H9 (cell line): ENCODE data around the gene PTPDC1. TPM values are rescaled to one million over a fixed set of nuclear protein-coding genes. Genes with fewer than 3 reads are reported as not detected.

Experiments
- DNase-seq: peaks from one replicate; pipeline ENCODE4 v3.0.0-alpha.2; 2017
- H2AFZ ChIP-seq: one replicate; pipeline ENCODE4 v1.6.1; 2013; ENCODE audit warnings: mild to moderate bottlenecking, low read length, control low read depth, moderate library complexity
- H2AK5ac ChIP-seq: 2 replicates; pipeline ENCODE4 v1.6.1; 2013; ENCODE audit warnings: low read length, control low read depth, mixed read lengths; ENCODE audit not compliant: insufficient read length
- H2BK120ac ChIP-seq: one replicate; pipeline ENCODE4 v1.6.1; 2013; ENCODE audit warnings: low read depth, mild to moderate bottlenecking, low read length, control low read depth, inconsistent platforms; ENCODE audit not compliant: poor library complexity, severe bottlenecking
- H2BK12ac ChIP-seq: 2 replicates; pipeline ENCODE4 v1.6.1; 2013; ENCODE audit warnings: low read length, control low read depth, mixed read lengths, low read depth; ENCODE audit not compliant: insufficient read length
- H2BK15ac ChIP-seq: 2 replicates; pipeline ENCODE4 v1.6.1; 2013; ENCODE audit warnings: low read depth, low read length, control low read depth
- H2BK20ac ChIP-seq: one replicate; pipeline ENCODE4 v1.6.1; 2013; ENCODE audit warnings: low read depth, mild to moderate bottlenecking, low read length, control low read depth, inconsistent platforms; ENCODE audit not compliant: poor library complexity, severe bottlenecking
- H2BK5ac ChIP-seq: 2 replicates; pipeline ENCODE4 v1.6.1; 2013; ENCODE audit warnings: low read length, control low read depth, mixed read lengths; ENCODE audit not compliant: insufficient read length
- H3K14ac ChIP-seq: 2 replicates; pipeline ENCODE4 v1.6.1; 2013; ENCODE audit warnings: low read length, control low read depth; ENCODE audit not compliant: insufficient read depth
- H3K18ac ChIP-seq: 2 replicates; pipeline ENCODE4 v1.6.1; 2013; ENCODE audit warnings: low read depth, mild to moderate bottlenecking, mixed read lengths, low read length, control low read depth; ENCODE audit not compliant: insufficient read length
- H3K23ac ChIP-seq: 2 replicates; pipeline ENCODE4 v1.6.1; 2013; ENCODE audit warnings: low read length, control low read depth, mixed read lengths, low read depth; ENCODE audit not compliant: insufficient read length
- H3K23me2 ChIP-seq: 2 replicates; pipeline ENCODE4 v1.6.1; 2013; ENCODE audit warnings: low read depth, mild to moderate bottlenecking, mixed read lengths, low read length, control low read depth; ENCODE audit not compliant: insufficient read length, poor library complexity, severe bottlenecking
- H3K27ac ChIP-seq: 2 replicates; pipeline ENCODE4 v1.5.1; 2013; ENCODE audit warnings: low read length, control low read depth, mixed read lengths, low read depth; ENCODE audit not compliant: insufficient read length
- H3K27me3 ChIP-seq: 2 replicates; pipeline ENCODE4 v1.6.1; 2013; ENCODE audit warnings: low read length, control low read depth, inconsistent platforms; ENCODE audit not compliant: insufficient read depth
- H3K4ac ChIP-seq: 2 replicates; pipeline ENCODE4 v1.6.1; 2013; ENCODE audit warnings: low read depth, mild to moderate bottlenecking, control low read depth, inconsistent platforms, low read length, moderate library complexity
- H3K4me1 ChIP-seq: 2 replicates; pipeline ENCODE4 v1.6.1; 2013; ENCODE audit warnings: low read length, control low read depth, inconsistent platforms; ENCODE audit not compliant: insufficient read depth
- H3K4me2 ChIP-seq: 2 replicates; pipeline ENCODE4 v1.6.1; 2013; ENCODE audit warnings: low read length, control low read depth, mixed read lengths; ENCODE audit not compliant: insufficient read length, insufficient read depth
- H3K56ac ChIP-seq: 2 replicates; pipeline ENCODE4 v1.6.1; 2013; ENCODE audit warnings: low read depth, mild to moderate bottlenecking, mixed read lengths, low read length, control low read depth; ENCODE audit not compliant: insufficient read length
- H3K79me1 ChIP-seq: 2 replicates; pipeline ENCODE4 v1.6.1; 2013; ENCODE audit warnings: low read depth, mild to moderate bottlenecking, moderate library complexity, low read length, control low read depth, inconsistent platforms; ENCODE audit not compliant: insufficient read depth, poor library complexity, severe bottlenecking
- H3K79me2 ChIP-seq: 2 replicates; pipeline ENCODE4 v1.6.1; 2013; ENCODE audit warnings: low read length, control low read depth, inconsistent platforms; ENCODE audit not compliant: insufficient read depth
- H3K9ac ChIP-seq: 2 replicates; pipeline ENCODE4 v1.6.1; 2013; ENCODE audit warnings: low read length, control low read depth, mixed read lengths; ENCODE audit not compliant: insufficient read length; ENCODE audit errors: extremely low read depth
- H3K9me3 ChIP-seq: one replicate; pipeline ENCODE4 v1.6.1; 2013; ENCODE audit warnings: low read depth, low read length, inconsistent platforms; ENCODE audit not compliant: control insufficient read depth
- H3T11ph ChIP-seq: one replicate; pipeline ENCODE4 v1.6.1; 2013; ENCODE audit warnings: mild to moderate bottlenecking, low read length, control low read depth, inconsistent platforms
- H4K20me1 ChIP-seq: one replicate; pipeline ENCODE4 v1.6.1; 2013; ENCODE audit not compliant: control insufficient read depth, insufficient read length, insufficient read depth
- H4K5ac ChIP-seq: 2 replicates; pipeline ENCODE4 v1.6.1; 2013; ENCODE audit warnings: low read depth, mild to moderate bottlenecking, mixed read lengths, low read length, control low read depth; ENCODE audit not compliant: insufficient read length
- H4K8ac ChIP-seq: replicated peaks from 2 replicates; pipeline ENCODE4 v1.6.1; 2013; ENCODE audit warnings: low read length, control low read depth, mixed read lengths, low read depth; ENCODE audit not compliant: insufficient read length
- H4K91ac ChIP-seq: 2 replicates; pipeline ENCODE4 v1.6.1; 2013; ENCODE audit warnings: low read depth, mild to moderate bottlenecking, moderate library complexity, mixed read lengths, low read length, control low read depth; ENCODE audit not compliant: insufficient read length
- H3K27ac Mint-ChIP-seq, 3 experiments: 2 replicates in 2 of 3; 3 replicates in 1 of 3; pipeline ENCODE4 v1.8.0; 2020 to 2021; ENCODE audit warnings: mixed read lengths in 3 of 3, mild to moderate bottlenecking in 1 of 3, moderate library complexity in 1 of 3
- H3K27me3 Mint-ChIP-seq: 2 replicates; pipeline ENCODE4 v1.8.0; 2021; ENCODE audit warnings: low read depth, mild to moderate bottlenecking, moderate library complexity, mixed read lengths
- H3K36me3 Mint-ChIP-seq, 3 experiments: 2 replicates in 2 of 3; 3 replicates in 1 of 3; pipeline ENCODE4 v1.8.0; 2020 to 2021; ENCODE audit warnings: low read depth in 3 of 3, mixed read lengths in 3 of 3; ENCODE audit not compliant: insufficient read depth in 1 of 3
- H3K4me1 Mint-ChIP-seq, 2 experiments: 2 replicates each; pipeline ENCODE4 v1.8.0; 2020; ENCODE audit warnings: mixed read lengths in 2 of 2
- H3K4me3 Mint-ChIP-seq, 2 experiments: 2 replicates in 1 of 2; 3 replicates in 1 of 2; pipeline ENCODE4 v1.8.0; 2020 to 2021; ENCODE audit warnings: mild to moderate bottlenecking in 2 of 2, mixed read lengths in 2 of 2, moderate library complexity in 1 of 2
- H3K9me3 Mint-ChIP-seq, 2 experiments: 2 replicates in 1 of 2; 3 replicates in 1 of 2; pipeline ENCODE4 v1.8.0; 2020; ENCODE audit warnings: mild to moderate bottlenecking in 2 of 2, mixed read lengths in 2 of 2, moderate library complexity in 1 of 2
- CTCF ChIP-seq: fragments of 200-600 bp; sonication (generic); conservative IDR thresholded peaks from 3 replicates; pipeline ENCODE4 v1.8.0; 2021; ENCODE audit warnings: antibody characterized with exemption, mild to moderate bottlenecking
- WGBS: extraction: QIAGEN DNeasy Blood & Tissue Kit; methylation state at CpG from one replicate; pipeline ENCODE4 v1.1.7; 2013; ENCODE audit warnings: missing lambda C conversion rate, low lambda C conversion rate, mixed read lengths; ENCODE audit not compliant: insufficient read length; ENCODE audit errors: extremely low coverage; 5-methylcytosine and 5-hydroxymethylcytosine counted together
- total RNA-seq: library from RNA; stranded (reverse); gene quantifications from 2 replicates; pipeline ENCODE4 v1.2.1, GENCODE V29; 2021

Gene PTPDC1
- total RNA-seq, 1 experiment from 2014 or later: 4.8 TPM

- no peaks in the 10 kb centered on the region for H3K9me3 ChIP-seq
- no peak overlapping the region for H2BK12ac ChIP-seq
- no peak for TF ChIP-seq CTCF
- H3K14ac ChIP-seq: no peak overlapping the region
- Mint-ChIP-seq H3K4me3 (no peak overlapping the region), H3K27me3 (no peaks in the 10 kb centered on the region; the same call in 1 of the 2 replicates), H3K4me1 (peaks cover 9 to 10% of the 10 kb centered on the region in 2 experiments; a peak in 3 of 4 replicates), H3K27ac (no peak overlapping the region), H3K9me3 (no peaks in the 10 kb centered on the region; a peak in 1 of 5 replicates), H3K36me3 (no peaks in the 10 kb centered on the region)
- H2BK20ac ChIP-seq: no peak overlapping the region
- no peaks in the 10 kb centered on the region for H3K27me3 ChIP-seq
- H4K91ac ChIP-seq: no peak overlapping the region
- H4K8ac ChIP-seq: no peak overlapping the region
- WGBS: no CpG with 5 or more reads among the region's 13 CpGs
- H3K23me2 ChIP-seq: no peaks in the 10 kb centered on the region
- no peak overlapping the region for H3K4ac ChIP-seq
- H3K23ac ChIP-seq: no peak overlapping the region
- H2AK5ac ChIP-seq: no peak overlapping the region
- no peaks in the 10 kb centered on the region for H3K79me2 ChIP-seq
- H3K9ac ChIP-seq: no peak overlapping the region
- H4K20me1 ChIP-seq: no peaks in the 10 kb centered on the region
- H2AFZ ChIP-seq: no peak overlapping the region
- H3K56ac ChIP-seq: no peak overlapping the region
- no peak overlapping the region for H3K27ac ChIP-seq
- no peak overlapping the region for H3K18ac ChIP-seq
- DNase-seq: no peak
- H3K79me1 ChIP-seq: no peaks in the 10 kb centered on the region
- H3T11ph ChIP-seq: no peak overlapping the region
- H3K4me2 ChIP-seq: no peak overlapping the region
- H2BK15ac ChIP-seq: no peak overlapping the region
- no peak overlapping the region for H4K5ac ChIP-seq
- no peak overlapping the region for H2BK120ac ChIP-seq
- H2BK5ac ChIP-seq: no peak overlapping the region
- H3K4me1 ChIP-seq: no peaks in the 10 kb centered on the region
These were observed 56.8 kb downstream of the PTPDC1 start for GRCh38 chr9:94140791-94141790.
